Keratinocyte (primary cell): ENCODE data around the gene PPOX. TPM values are rescaled to one million over a fixed set of nuclear protein-coding genes. Genes with fewer than 3 reads are reported as not detected.

Source experiments
- DNase-seq: peaks from one replicate; pipeline ENCODE4 v3.0.0-alpha.2; 2011; ENCODE audit warnings: low read depth, missing footprints, low spot score
- FAIRE-seq: peaks from 2 replicates; lab custom pipeline; 2011; peaks lifted over from hg19 to GRCh38; lab: Jason Lieb, UNC
- H2AFZ ChIP-seq: 2 replicates; pipeline ENCODE4 v1.6.0; 2012; ENCODE audit warnings: low read length, control low read depth, inconsistent platforms; ENCODE audit not compliant: control insufficient read depth
- H3K27ac ChIP-seq: 2 replicates; pipeline ENCODE4 v1.5.1; 2011; ENCODE audit warnings: low read length; ENCODE audit not compliant: control insufficient read depth, insufficient read depth
- H3K27me3 ChIP-seq: 3 replicates; pipeline ENCODE4 v1.6.0; 2011; ENCODE audit warnings: low read length; ENCODE audit not compliant: control insufficient read depth, insufficient read depth; ENCODE audit errors: extremely low read depth
- H3K36me3 ChIP-seq, 2 experiments: 2 replicates in 1 of 2; 3 replicates in 1 of 2; pipeline ENCODE4 v1.5.1; 2011; ENCODE audit warnings: low read length in 2 of 2, mild to moderate bottlenecking in 1 of 2; ENCODE audit not compliant: control insufficient read depth in 2 of 2, insufficient read depth in 2 of 2; ENCODE audit errors: extremely low read depth in 1 of 2
- H3K4me1 ChIP-seq: 3 replicates; pipeline ENCODE4 v1.5.1; 2011; ENCODE audit warnings: low read length; ENCODE audit not compliant: control insufficient read depth, insufficient read depth; ENCODE audit errors: extremely low read depth
- H3K4me2 ChIP-seq: 3 replicates; pipeline ENCODE4 v1.6.0; 2011; ENCODE audit warnings: low read depth, low read length; ENCODE audit not compliant: control insufficient read depth, insufficient read depth; ENCODE audit errors: extremely low read depth
- H3K4me3 ChIP-seq, 3 experiments: fragments of 200-600 bp in 1 of 3; sonication (generic) in 1 of 3; 2 replicates in 2 of 3; 3 replicates in 1 of 3; pipeline ENCODE4 v1.5.1; 2011 to 2016; ENCODE audit warnings: low read length in 3 of 3, mild to moderate bottlenecking in 3 of 3, control low read depth in 2 of 3, inconsistent platforms in 1 of 3, low read depth in 1 of 3, mixed read lengths in 1 of 3, mixed run types in 1 of 3, moderate library complexity in 1 of 3; ENCODE audit not compliant: control insufficient read depth in 2 of 3, insufficient read depth in 2 of 3; ENCODE audit errors: extremely low read depth in 1 of 3
- H3K79me2 ChIP-seq: 2 replicates; pipeline ENCODE4 v1.6.0; 2012; ENCODE audit warnings: low read length; ENCODE audit not compliant: control insufficient read depth, insufficient read depth
- H3K9ac ChIP-seq: 3 replicates; pipeline ENCODE4 v1.6.0; 2011; ENCODE audit warnings: low read length; ENCODE audit not compliant: control insufficient read depth, insufficient read depth; ENCODE audit errors: extremely low read depth
- H3K9me1 ChIP-seq: 3 replicates; pipeline ENCODE4 v1.6.0; 2011; ENCODE audit warnings: low read length; ENCODE audit not compliant: control insufficient read depth, insufficient read depth; ENCODE audit errors: extremely low read depth
- H3K9me3 ChIP-seq: 2 replicates; pipeline ENCODE4 v1.5.1; 2012; ENCODE audit warnings: low read depth, low read length; ENCODE audit not compliant: control insufficient read depth
- H4K20me1 ChIP-seq: 3 replicates; pipeline ENCODE4 v1.6.0; 2011; ENCODE audit warnings: low read length; ENCODE audit not compliant: control insufficient read depth, insufficient read depth; ENCODE audit errors: extremely low read depth
- CTCF ChIP-seq, 3 experiments: IDR thresholded peaks in 1 of 3; conservative IDR thresholded peaks in 1 of 3; optimal IDR thresholded peaks in 1 of 3; 2 replicates in 2 of 3; 3 replicates in 1 of 3; pipeline versions ENCODE3 to v1.5.1; 2011; ENCODE audit warnings: low read length in 3 of 3, mild to moderate bottlenecking in 3 of 3, moderate library complexity in 2 of 3, control low read depth in 1 of 3, inconsistent platforms in 1 of 3; ENCODE audit not compliant: insufficient read depth in 2 of 3; ENCODE audit errors: extremely low read depth in 1 of 3
- EZH2 ChIP-seq: IDR thresholded peaks from one replicate; pipeline ENCODE4 v1.6.1; 2012; ENCODE audit warnings: inconsistent platforms, mild to moderate bottlenecking, low read length, moderate library complexity
- dilution Hi-C: fragments of 300-500 bp; cut with MboI; formaldehyde crosslinking; loops from one replicate; pipeline ENCODE4 v1.7.0; 2020; ENCODE audit warnings: low sequenced_read_pairs; ENCODE audit not compliant: extremely low pct_ligation_motif_present
- polyA plus RNA-seq, 5 experiments: library from polyadenylated mRNA; depleted of rRNA in 3 of 5; stranded (reverse) in 3 of 5; stranded (forward) in 1 of 5; unstranded in 1 of 5; fragments of >200 nt; gene quantifications; 1 replicate in 1 of 5; 2 replicates in 3 of 5; 3 replicates in 1 of 5; pipeline versions ENCODE4 v1.2.1 to v1.2.3, GENCODE V29; 2011 to 2012; ENCODE audit warnings: missing spikeins in 2 of 5, low read depth in 1 of 5, low replicate concordance in 1 of 5

Gene PPOX
- polyA plus RNA-seq, 1 donor (not counting 4 experiments of a cell fraction or from before 2014, with no cell fraction given): 17.1 TPM

- Histone ChIP-seq H4K20me1 (no peaks in the 10 kb centered on the region), H3K4me3 (peak overlapping the region; percentile 87 to 93 (median 93)), H3K4me1 (peaks cover 13% of the 10 kb centered on the region), H2AFZ (peak overlapping the region; percentile 100), H3K9me1 (no peaks in the 10 kb centered on the region), H3K27me3 (no peaks in the 10 kb centered on the region), H3K4me2 (peak overlapping the region; percentile 99), H3K9me3 (no peaks in the 10 kb centered on the region), H3K9ac (peak overlapping the region; percentile 95), H3K36me3 (peaks cover 16 to 23% of the 10 kb centered on the region in 2 experiments), H3K27ac (peak overlapping the region; percentile 92), H3K79me2 (peaks cover 16% of the 10 kb centered on the region)
- no peak for TF ChIP-seq CTCF (optimal IDR thresholded peaks at IDR 0.05 in 1 of 3, IDR thresholded peaks at IDR 0.05 in 1 of 3, conservative IDR thresholded peaks at IDR 0.05 in 1 of 3; ENCODE audit: extremely low read depth in 1 of 3, insufficient read depth in 2 of 3, low read length in 3 of 3)
- no peak for TF ChIP-seq EZH2
- dilution Hi-C loops: no loop called here
- no peak for FAIRE-seq
- DNase-seq: no peak
Observed at GRCh38 chr1:161176468-161177111, 10.4 kb downstream of the PPOX start.

- no peak for FAIRE-seq
- H2AFZ ChIP-seq: peak within 1 kb of the TSS; percentile 100
Observed at GRCh38 chr1:161177112-161177935, 11.1 kb downstream of the PPOX start, which contains the start of gene B4GALT3. Gene B4GALT3 (minus strand): TSS chr1:161177507. CDS start chr1:161176060, 1,447 bp downstream.

More at GRCh38 chr1:161177112-161177935, 11.1 kb downstream of the PPOX start, which contains the start of gene B4GALT3:
- Histone ChIP-seq H3K27me3 (no peaks in the 10 kb centered on the region), H3K4me1 (peaks cover 20% of the 10 kb centered on the region), H4K20me1 (no peaks in the 10 kb centered on the region), H3K36me3 (peaks cover 12 to 19% of the 10 kb centered on the region in 2 experiments), H3K9me1 (no peaks in the 10 kb centered on the region), H3K4me2 (peak within 1 kb of the TSS; percentile 99), H3K4me3 (peak within 1 kb of the TSS; percentile 87 to 93 (median 93)), H3K27ac (peak within 1 kb of the TSS; percentile 92), H3K79me2 (peaks cover 16% of the 10 kb centered on the region), H3K9ac (peak within 1 kb of the TSS; percentile 95), H3K9me3 (no peaks in the 10 kb centered on the region)
- dilution Hi-C loops: no loop called here
- no peak for DNase-seq
- TF ChIP-seq EZH2: no peak
- TF ChIP-seq CTCF (optimal IDR thresholded peaks at IDR 0.05 in 1 of 3, IDR thresholded peaks at IDR 0.05 in 1 of 3, conservative IDR thresholded peaks at IDR 0.05 in 1 of 3; ENCODE audit: extremely low read depth in 1 of 3, insufficient read depth in 2 of 3, low read length in 3 of 3): peak in 1 of 3 experiments; percentile 17
